Measurements from ENCODE around the gene RAB20. TPM values are rescaled to one million over a fixed set of nuclear protein-coding genes. Genes with fewer than 3 reads are reported as not detected.
"Not testable (repeated sequence)": the region's sequence is repeated elsewhere in the genome, so short reads cannot be mapped to it uniquely, and the experiment has no call there.

The RAB20 gene
- total RNA-seq, 1 experiment from 2014 or later: 147 TPM

DNA sequence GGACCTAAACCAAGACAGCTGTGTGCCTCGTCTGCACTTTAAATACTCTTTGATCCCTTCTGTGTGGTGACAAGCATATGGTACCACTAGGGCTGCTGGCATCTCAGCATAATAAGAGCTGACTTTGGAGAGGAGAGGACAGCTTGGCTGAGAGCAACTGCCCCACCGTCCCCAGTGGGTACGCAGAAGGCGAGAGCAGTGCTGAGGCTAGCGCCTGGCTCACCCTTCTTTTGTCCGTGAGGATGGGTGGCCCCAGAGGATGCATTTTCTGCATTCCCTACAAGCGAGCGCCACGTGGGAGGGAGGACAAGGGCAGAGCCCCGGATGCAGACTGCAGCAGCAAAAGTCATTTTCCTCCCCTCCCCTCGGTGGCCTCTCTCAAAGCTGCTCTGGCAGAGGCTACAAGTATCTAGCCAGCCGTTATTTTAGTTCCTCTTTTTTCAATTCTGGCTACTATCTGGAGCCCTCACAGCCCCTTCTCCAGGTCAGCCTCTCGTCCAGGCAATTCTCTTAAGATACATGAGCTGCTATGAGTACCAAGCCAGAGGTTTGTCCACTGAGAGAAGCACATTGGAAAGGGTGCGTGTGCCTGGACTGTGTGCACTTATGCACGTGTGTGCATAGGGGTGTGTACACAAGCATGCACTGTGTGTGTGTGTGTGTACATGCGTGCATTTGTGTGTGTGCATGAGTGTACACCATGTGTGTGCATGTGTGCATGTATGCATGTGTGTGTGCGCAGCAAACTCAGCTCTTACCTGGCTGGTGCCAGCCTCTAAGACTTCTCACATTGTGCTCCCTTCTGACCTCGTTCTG lies 51.3 kb downstream of the RAB20 start:
- DNase-seq (ENCODE audit: low spot score): no peak

DNA sequence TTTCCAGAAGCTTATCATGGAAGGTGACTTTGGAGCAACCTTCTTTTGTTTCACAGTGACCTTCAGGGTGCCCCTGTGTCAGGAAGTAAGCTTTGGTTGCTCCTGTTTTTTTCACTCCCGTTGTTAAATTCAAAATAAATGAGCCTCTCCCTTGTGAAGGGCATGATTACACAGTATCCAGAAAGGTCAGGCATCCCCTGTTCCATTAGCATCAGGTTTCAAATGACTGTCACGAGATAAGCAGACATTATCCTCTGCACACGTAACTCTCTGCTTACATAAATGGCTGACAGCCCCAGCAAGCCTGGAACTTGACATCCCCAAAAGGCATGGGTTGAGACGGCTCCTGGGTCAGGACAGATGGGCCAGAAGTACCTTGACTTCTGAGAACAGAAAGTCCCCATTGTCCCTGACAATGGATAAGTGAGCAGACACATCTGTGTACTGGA lies 52.0 kb downstream of the RAB20 start:
- DNase-seq (ENCODE audit: low spot score): no peak

GRCh38 chr13:110507678-110508381 lies 53.7 kb downstream of the RAB20 start:
- peak; percentile 96 for DNase-seq (ENCODE audit: low spot score)

- DNase-seq (ENCODE audit: low spot score): peak; percentile 99
Observed at GRCh38 chr13:110506859-110507566, 54.5 kb downstream of the RAB20 start.

- DNase-seq (ENCODE audit: low spot score): no peak
Observed at GRCh38 chr13:110506396-110506795, 55.1 kb downstream of the RAB20 start.

GRCh38 chr13:110505594-110505993 lies 55.9 kb downstream of the RAB20 start:
- DNase-seq (ENCODE audit: low spot score): no peak

DNA sequence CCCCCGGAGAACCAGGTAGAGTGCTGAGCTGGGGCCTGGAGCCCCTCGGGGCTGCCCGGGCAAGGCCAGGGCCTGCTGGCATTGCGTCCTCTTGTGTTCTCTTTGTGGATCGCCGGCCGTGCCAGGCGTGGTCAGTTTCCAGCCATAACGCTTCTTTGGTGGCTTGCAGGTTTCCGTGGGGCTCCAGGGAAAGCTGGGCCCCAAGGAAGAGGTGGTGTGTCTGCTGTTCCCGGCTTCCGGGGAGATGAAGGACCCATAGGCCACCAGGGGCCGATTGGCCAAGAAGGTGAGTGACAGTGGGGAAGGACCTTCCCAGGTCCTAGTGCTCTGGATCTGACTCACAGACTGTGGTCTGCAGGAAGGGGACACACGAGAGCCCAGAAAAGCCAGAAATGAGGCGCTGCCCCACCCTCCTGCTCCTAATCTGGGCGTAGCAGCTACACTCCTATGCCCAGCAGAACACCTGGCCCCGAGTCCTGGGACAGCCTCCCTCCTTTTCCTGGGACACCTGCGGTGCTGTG lies 57.5 kb downstream of the RAB20 start:
- DNase-seq (ENCODE audit: low spot score): peak; percentile 86

DNA sequence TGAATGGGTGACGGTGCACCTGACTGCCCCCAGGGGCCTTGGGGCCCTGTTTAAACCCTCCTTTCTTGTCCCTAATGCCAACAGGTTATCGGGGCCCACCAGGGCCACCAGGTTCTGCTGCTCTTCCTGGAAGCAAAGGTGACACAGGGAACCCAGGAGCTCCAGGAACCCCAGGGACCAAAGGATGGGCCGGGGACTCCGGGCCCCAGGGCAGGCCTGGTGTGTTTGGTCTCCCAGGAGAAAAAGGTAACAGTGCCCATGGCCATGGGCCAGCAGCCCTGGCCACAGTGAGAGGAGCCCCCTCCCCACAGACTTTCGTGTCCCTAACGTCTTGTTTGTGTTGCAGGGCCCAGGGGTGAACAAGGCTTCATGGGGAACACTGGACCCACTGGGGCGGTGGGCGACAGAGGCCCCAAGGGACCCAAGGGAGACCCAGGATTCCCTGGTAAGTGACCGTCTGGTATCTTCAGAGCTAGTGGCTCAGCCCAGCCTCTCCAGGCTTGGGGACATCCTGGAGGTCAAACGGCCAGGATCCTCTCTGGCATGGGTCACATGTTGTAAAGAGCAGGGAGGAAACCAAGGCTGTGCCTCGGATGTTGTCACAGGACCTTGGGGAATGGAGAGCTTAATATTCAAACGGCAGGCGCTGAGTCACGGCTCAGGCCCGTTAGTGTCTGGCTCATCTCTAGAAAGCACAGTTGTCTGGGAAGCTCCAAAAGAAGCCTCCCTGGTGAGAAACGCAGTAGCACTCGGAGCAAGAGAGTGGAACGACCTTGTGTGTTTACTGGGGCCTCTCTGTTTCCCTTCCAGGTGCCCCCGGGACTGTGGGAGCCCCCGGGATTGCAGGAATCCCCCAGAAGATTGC lies 58.3 kb downstream of the RAB20 start:
- DNase-seq (ENCODE audit: low spot score): no peak

- DNase-seq (ENCODE audit: low spot score): no peak
Observed at GRCh38 chr13:110501188-110501587, 60.3 kb downstream of the RAB20 start.

- DNase-seq (ENCODE audit: low spot score): no peak
Observed at GRCh38 chr13:110500341-110500740, 61.2 kb downstream of the RAB20 start.

DNA sequence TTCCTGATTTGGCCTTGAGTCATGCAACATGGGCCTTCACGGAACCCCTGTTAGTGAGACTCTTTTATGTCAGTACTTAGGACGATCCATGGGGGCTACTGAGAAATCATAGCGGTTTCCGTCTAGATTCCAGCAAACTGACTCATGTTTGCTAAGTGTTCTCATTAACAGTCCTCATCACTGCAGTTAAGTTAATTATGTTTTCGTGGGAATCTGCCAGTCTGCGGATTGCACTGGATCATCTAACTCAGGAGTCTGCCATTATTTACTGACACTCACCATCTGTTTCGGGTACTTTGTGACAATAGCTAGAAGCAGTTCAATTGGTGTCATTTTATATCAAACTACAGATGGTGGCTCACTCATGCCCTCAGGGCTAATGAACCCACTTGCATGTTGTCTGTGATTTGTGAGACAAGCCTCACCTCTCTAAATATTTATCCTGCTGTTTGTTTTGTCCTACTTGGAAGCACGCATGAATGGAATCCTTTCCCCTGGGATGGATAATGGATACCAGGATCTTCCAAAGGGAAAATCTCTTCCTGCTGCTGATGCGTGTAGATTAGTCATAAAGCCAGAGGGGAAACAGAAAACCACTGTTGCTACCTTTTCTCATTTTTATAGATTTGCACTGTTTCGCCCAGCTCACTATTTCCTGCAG lies 61.8 kb downstream of the RAB20 start:
- no peak for DNase-seq (ENCODE audit: low spot score)

DNA sequence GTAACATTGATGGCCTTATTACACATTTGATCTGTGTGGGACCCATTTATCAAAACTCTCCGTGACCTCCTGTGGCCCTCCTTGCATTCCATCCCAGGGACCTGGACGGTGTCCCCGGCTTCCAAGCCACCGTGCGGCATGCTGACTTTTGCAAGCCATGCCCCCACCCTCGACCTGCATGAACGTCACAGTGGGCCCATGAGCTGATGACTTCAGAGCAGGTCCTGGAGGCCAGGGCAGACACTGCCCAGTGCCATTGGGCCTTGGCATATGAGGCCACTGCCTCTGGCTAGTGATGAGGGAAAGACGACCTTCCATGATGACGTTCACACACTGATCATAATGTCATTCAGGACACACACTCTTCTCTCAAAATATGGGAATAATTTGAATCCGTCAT lies 62.8 kb downstream of the RAB20 start:
- DNase-seq (ENCODE audit: low spot score): no peak

GRCh38 chr13:110498327-110498726 lies 63.2 kb downstream of the RAB20 start:
- DNase-seq (ENCODE audit: low spot score): no peak

GRCh38 chr13:110497896-110498295 lies 63.6 kb downstream of the RAB20 start:
- DNase-seq (ENCODE audit: low spot score): not testable (repeated sequence)

GRCh38 chr13:110497003-110497402 lies 64.5 kb downstream of the RAB20 start:
- no peak for DNase-seq (ENCODE audit: low spot score)

- DNase-seq (ENCODE audit: low spot score): no peak
Observed at GRCh38 chr13:110496281-110496680, 65.2 kb downstream of the RAB20 start.

DNA sequence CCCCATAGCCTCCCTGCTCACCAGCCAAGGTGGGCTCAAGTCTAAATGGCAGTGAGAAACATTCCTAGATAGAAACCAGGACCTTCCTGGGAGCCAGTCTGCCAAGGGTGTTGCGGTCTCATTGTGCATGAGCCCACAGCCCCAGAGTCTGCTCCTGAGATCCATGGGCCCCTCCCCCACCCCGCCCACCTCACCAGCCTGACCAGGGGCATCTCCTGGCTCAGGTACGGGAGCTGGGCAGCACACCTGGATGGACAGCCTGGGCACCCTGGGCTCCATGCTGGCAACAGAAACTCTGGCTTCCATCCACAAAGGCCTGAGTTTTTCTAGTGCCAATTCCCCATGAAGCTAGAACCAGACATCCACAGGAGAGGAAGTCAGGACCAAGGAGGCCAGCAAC lies 65.6 kb downstream of the RAB20 start:
- DNase-seq (ENCODE audit: low spot score): no peak

- DNase-seq (ENCODE audit: low spot score): no peak
Observed at GRCh38 chr13:110495376-110495775, 66.1 kb downstream of the RAB20 start.

DNA sequence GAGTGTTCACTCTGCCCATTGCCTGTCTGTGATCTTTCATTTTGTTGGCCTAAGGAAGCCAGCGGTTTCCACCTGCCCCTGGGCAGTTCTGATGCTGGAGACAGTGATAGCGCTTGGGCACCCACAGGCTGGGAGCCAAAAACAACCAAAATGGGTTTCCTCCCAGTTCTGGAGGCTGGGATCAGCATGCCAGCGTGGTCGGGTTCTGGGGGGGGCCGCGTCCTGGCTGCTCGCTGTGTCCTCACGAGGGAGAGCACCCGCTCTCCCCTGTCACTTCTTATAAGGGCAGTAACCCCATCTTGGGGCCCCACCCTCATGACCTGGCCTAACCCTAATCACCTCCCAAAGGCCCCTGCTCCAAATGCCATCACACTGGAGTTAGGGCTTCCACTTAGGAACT lies 67.9 kb downstream of the RAB20 start:
- DNase-seq (ENCODE audit: low spot score): no peak
